ENCODE measurements around the gene ELF4.
"Not testable (repeated sequence)": the region's sequence is repeated elsewhere in the genome, so short reads cannot be mapped to it uniquely, and the experiment has no call there.

The ELF4 gene

DNA sequence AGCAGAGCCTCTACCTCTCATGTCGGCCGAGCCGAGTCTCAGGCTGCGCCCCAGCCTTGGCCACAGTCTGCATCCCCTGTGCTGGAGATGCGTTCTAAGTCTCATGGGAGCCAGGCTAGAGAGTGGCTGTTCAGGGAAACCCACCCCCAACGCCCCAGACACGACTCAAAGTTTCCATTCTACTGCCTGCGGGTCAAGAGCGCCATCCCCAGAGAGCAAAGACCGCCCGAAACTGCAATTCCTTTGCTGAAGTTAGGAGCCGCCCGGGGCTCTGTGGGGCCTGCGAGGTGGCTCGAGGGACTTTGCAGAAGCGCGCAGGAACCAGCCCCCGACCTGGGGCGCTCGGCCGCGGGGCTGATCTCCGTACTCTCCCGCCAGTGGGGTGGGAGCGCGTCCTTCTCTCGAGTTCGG is 10.0 kb upstream of the ELF4 start:
- no peaks in the 10 kb centered on the region for H3K9me3 ChIP-seq (ENCODE audit: severe bottlenecking)
- H3K27ac ChIP-seq (ENCODE audit: poor library complexity, severe bottlenecking) = peak overlapping the region; percentile 48
- H3K4me1 ChIP-seq (ENCODE audit: insufficient read depth, poor library complexity, severe bottlenecking) = peaks cover 14% of the 10 kb centered on the region
- ATAC-seq (ENCODE audit: low read depth) = no peak
- TF ChIP-seq, protein P1, sequence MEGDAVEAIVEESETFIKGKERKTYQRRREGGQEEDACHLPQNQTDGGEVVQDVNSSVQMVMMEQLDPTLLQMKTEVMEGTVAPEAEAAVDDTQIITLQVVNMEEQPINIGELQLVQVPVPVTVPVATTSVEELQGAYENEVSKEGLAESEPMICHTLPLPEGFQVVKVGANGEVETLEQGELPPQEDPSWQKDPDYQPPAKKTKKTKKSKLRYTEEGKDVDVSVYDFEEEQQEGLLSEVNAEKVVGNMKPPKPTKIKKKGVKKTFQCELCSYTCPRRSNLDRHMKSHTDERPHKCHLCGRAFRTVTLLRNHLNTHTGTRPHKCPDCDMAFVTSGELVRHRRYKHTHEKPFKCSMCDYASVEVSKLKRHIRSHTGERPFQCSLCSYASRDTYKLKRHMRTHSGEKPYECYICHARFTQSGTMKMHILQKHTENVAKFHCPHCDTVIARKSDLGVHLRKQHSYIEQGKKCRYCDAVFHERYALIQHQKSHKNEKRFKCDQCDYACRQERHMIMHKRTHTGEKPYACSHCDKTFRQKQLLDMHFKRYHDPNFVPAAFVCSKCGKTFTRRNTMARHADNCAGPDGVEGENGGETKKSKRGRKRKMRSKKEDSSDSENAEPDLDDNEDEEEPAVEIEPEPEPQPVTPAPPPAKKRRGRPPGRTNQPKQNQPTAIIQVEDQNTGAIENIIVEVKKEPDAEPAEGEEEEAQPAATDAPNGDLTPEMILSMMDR (IDR thresholded peaks at IDR 0.05; ENCODE audit: poor library complexity, severe bottlenecking) = no peak
- H3K27me3 ChIP-seq (ENCODE audit: insufficient read depth, poor library complexity, severe bottlenecking) = no peaks in the 10 kb centered on the region
- no peaks in the 10 kb centered on the region for H3K36me3 ChIP-seq (ENCODE audit: low read depth)
- H3K4me3 ChIP-seq (ENCODE audit: severe bottlenecking) = no peak overlapping the region
- no peak for DNase-seq (ENCODE audit: low spot score)

- DNase-seq (ENCODE audit: low spot score) (no peak), ATAC-seq (ENCODE audit: low read depth) (no peak)
- H3K27ac ChIP-seq (ENCODE audit: poor library complexity, severe bottlenecking) = peak overlapping the region; percentile 22
- H3K27me3 ChIP-seq (ENCODE audit: insufficient read depth, poor library complexity, severe bottlenecking) = no peaks in the 10 kb centered on the region
- H3K4me3 ChIP-seq (ENCODE audit: severe bottlenecking) = no peak overlapping the region
- H3K9me3 ChIP-seq (ENCODE audit: severe bottlenecking) = no peaks in the 10 kb centered on the region
- TF ChIP-seq, protein P1 (IDR thresholded peaks at IDR 0.05; ENCODE audit: poor library complexity, severe bottlenecking) = no peak
- no peaks in the 10 kb centered on the region for H3K36me3 ChIP-seq (ENCODE audit: low read depth)
- H3K4me1 ChIP-seq (ENCODE audit: insufficient read depth, poor library complexity, severe bottlenecking) = peaks cover 11% of the 10 kb centered on the region
Observed at GRCh38 chrX:130119312-130119898, 9.1 kb upstream of the ELF4 start.

DNA sequence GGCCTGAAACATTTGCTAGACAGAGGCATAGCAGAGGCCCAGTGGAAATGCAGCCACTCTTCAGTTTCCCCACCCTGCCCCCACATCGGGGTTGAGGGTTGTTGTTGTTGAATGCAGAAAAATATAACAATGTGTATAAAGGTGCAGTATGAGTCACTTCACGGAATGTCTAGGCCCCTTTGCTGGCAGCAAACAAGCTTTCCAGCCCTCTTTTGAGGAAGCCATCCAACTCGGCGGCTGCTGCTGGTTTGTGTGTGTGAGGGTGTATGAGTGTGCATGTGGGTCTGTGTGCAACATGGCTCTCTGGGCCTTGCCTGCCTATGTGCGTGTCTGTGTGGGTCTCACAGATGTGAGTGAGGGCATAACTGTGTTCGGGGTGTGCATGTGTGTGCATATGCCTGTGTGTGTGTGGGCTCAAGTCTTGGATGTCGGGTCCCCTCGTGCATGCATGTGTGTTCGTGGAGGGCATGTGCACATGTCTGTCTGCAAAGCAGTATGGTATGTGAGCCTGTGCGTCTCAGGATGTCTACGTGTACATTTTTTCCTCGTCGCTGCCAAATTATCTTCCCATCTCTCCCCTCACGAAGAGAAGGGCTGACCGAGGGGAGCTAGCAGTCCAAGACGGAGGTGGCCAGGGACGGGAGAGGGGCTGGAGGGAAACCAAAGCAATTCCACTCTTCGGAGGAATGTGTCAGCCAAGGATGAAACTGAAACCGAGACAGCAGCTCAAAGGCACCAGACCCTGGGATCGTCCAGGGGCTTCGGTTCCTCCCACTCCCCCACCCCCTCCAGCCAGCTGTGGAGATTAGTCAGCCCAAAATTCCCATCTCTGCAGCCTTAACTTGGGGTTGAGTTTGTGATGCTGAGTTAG is 8.4 kb upstream of the ELF4 start:
- TF ChIP-seq, protein P1 (IDR thresholded peaks at IDR 0.05; ENCODE audit: poor library complexity, severe bottlenecking) = no peak
- Histone ChIP-seq H3K36me3 (ENCODE audit: low read depth) (no peaks in the 10 kb centered on the region), H3K27me3 (ENCODE audit: insufficient read depth, poor library complexity, severe bottlenecking) (no peaks in the 10 kb centered on the region), H3K4me3 (ENCODE audit: severe bottlenecking) (no peak overlapping the region), H3K4me1 (ENCODE audit: insufficient read depth, poor library complexity, severe bottlenecking) (peaks cover 17% of the 10 kb centered on the region), H3K9me3 (ENCODE audit: severe bottlenecking) (no peaks in the 10 kb centered on the region), H3K27ac (ENCODE audit: poor library complexity, severe bottlenecking) (peak overlapping the region; percentile 22)
- ATAC-seq (ENCODE audit: low read depth) (peak; percentile 54), DNase-seq (ENCODE audit: low spot score) (no peak)

GRCh38 chrX:130117166-130117565 is 6.9 kb upstream of the ELF4 start:
- no peaks in the 10 kb centered on the region for H3K27me3 ChIP-seq (ENCODE audit: insufficient read depth, poor library complexity, severe bottlenecking)
- no peak overlapping the region for H3K4me3 ChIP-seq (ENCODE audit: severe bottlenecking)
- DNase-seq (ENCODE audit: low spot score) = no peak
- H3K36me3 ChIP-seq (ENCODE audit: low read depth) = no peaks in the 10 kb centered on the region
- TF ChIP-seq, protein P1 (IDR thresholded peaks at IDR 0.05; ENCODE audit: poor library complexity, severe bottlenecking) = no peak
- H3K4me1 ChIP-seq (ENCODE audit: insufficient read depth, poor library complexity, severe bottlenecking) = peaks cover 20% of the 10 kb centered on the region
- H3K9me3 ChIP-seq (ENCODE audit: severe bottlenecking) = no peaks in the 10 kb centered on the region
- no peak for ATAC-seq (ENCODE audit: low read depth)
- no peak overlapping the region for H3K27ac ChIP-seq (ENCODE audit: poor library complexity, severe bottlenecking)

DNA sequence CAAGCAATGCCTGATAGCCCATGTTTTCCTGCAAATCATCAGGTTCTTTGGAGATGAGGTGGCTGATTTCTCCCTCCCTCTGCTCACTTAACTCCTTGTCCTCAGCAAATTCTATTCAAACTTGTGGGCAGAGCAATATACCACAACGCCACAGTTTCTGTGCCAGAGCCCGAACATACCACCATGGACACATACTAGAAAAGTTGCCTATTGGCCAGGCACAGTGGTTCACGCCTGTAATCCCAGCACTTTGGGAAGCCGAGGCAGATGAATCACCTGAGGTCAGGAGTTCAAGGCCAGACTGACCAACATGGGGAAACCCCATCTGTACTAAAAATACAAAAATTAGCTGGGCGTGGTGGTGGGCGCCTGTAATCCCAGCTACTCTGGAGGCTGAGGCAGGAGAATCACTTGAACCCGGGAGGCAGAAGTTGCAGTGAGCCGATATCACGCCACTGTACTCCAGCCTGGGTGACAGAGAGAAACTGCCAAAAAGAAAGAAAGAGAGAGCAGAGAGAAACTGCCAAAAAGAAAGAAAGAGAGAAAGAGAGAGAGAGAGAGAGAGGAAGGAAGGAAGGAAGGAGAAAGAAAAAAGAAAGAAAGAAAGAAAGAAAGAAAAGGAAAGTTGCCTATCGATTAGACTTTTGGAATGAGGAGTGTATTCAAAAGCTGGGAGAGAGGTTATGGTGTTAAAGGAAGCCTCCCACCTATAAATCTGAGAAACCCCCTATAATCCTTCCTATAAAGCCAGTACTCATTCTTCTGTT is 5.0 kb upstream of the ELF4 start:
- ATAC-seq (ENCODE audit: low read depth) = not testable (repeated sequence)

More for the DNA sequence above, 5.0 kb upstream of the ELF4 start:
- H3K36me3 ChIP-seq (ENCODE audit: low read depth); H3K27me3 ChIP-seq (ENCODE audit: insufficient read depth, poor library complexity, severe bottlenecking); H3K27ac ChIP-seq (ENCODE audit: poor library complexity, severe bottlenecking); DNase-seq (ENCODE audit: low spot score); H3K9me3 ChIP-seq (ENCODE audit: severe bottlenecking); H3K4me3 ChIP-seq (ENCODE audit: severe bottlenecking): not testable (repeated sequence)
- peaks cover 27% of the 10 kb centered on the region for H3K4me1 ChIP-seq (ENCODE audit: insufficient read depth, poor library complexity, severe bottlenecking)

Measured in RWPE2 (cell line).